ENCODE measurements around the gene OXER1.
"Not testable (repeated sequence)": the region's sequence is repeated elsewhere in the genome, so short reads cannot be mapped to it uniquely, and the experiment has no call there.

OXER1 gene

GRCh38 chr2:42744545-42745082, 19.3 kb downstream of the OXER1 start:
- DNase-seq = no peak

- DNase-seq = no peak
Observed at GRCh38 chr2:42743659-42743990, 20.3 kb downstream of the OXER1 start.

GRCh38 chr2:42742740-42743658, 20.9 kb downstream of the OXER1 start:
- DNase-seq = no peak

GRCh38 chr2:42741140-42741539, 22.8 kb downstream of the OXER1 start:
- no peak for DNase-seq

GRCh38 chr2:42736598-42737322, 27.2 kb downstream of the OXER1 start:
- no peak for DNase-seq

- no peak for DNase-seq
Observed at GRCh38 chr2:42733852-42734251, 30.1 kb downstream of the OXER1 start.

- not testable (repeated sequence) for DNase-seq
Observed at GRCh38 chr2:42731316-42731715, 32.6 kb downstream of the OXER1 start.

- no peak for DNase-seq
Observed at GRCh38 chr2:42726680-42727079, 37.3 kb downstream of the OXER1 start.

GRCh38 chr2:42725657-42726056, 38.3 kb downstream of the OXER1 start:
- no peak for DNase-seq

- DNase-seq = no peak
Observed at GRCh38 chr2:42724886-42725285, 39.0 kb downstream of the OXER1 start.

- DNase-seq = no peak
Observed at GRCh38 chr2:42723465-42723864, 40.5 kb downstream of the OXER1 start.

- peak; percentile 21 for DNase-seq
Observed at GRCh38 chr2:42722320-42723190, 41.4 kb downstream of the OXER1 start.

- DNase-seq = no peak
Observed at GRCh38 chr2:42721898-42722297, 42.0 kb downstream of the OXER1 start.

- DNase-seq = no peak
Observed at GRCh38 chr2:42714686-42715085, 49.2 kb downstream of the OXER1 start.

- no peak for DNase-seq
Observed at GRCh38 chr2:42713920-42714319, 50.0 kb downstream of the OXER1 start.

GRCh38 chr2:42712934-42713333, 51.0 kb downstream of the OXER1 start:
- DNase-seq = no peak
